Measurements from ENCODE around the gene TFDP3.

The TFDP3 gene, protein sequence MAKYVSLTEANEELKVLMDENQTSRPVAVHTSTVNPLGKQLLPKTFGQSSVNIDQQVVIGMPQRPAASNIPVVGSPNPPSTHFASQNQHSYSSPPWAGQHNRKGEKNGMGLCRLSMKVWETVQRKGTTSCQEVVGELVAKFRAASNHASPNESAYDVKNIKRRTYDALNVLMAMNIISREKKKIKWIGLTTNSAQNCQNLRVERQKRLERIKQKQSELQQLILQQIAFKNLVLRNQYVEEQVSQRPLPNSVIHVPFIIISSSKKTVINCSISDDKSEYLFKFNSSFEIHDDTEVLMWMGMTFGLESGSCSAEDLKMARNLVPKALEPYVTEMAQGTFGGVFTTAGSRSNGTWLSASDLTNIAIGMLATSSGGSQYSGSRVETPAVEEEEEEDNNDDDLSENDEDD

GRCh38 chrX:133218329-133218728 is at the start of gene TFDP3:
Gene TFDP3 (minus strand): TSS chrX:133218354. CDS start chrX:133218259, 95 bp downstream.
- no peak for DNase-seq

DNA sequence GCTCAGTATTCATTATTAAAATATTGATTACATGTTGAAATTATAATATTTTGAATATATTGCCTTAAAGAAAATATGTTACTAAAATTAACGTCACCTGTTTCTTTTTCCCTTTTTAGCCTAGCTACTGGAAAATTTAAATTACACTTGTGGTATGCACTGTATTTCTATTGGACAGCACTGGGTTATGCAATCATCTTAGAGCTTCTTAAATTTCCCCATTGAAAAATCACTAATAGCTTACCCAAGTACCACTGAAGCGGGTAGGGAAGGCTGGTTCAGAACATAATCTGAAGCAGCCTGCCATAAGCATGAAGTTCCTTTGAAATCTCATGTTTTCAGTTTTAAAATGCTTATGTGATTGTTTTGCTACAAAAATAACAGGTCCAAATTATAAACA is 49.5 kb upstream of the TFDP3 start:
- DNase-seq = no peak

DNA sequence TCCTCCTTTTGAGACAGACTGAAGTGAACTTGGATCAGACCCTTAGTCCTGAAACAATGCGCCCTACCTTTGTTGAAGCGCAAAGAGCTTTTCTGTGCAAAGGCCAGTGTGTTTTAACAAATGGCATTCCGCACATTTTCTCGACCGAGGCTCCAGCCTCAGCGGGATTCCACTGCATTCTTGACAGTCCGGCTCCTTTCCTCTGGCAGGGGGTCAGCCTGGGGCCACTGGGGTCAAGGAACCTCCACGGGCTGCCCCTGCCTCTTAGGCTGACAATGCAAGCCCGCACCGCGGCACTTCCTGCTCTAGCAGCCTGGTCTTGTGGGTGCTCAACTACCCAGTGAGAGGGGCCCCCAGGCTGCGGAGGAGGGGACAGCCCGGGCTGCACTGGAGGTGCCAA is 47.2 kb upstream of the TFDP3 start:
- no peak for DNase-seq

DNA sequence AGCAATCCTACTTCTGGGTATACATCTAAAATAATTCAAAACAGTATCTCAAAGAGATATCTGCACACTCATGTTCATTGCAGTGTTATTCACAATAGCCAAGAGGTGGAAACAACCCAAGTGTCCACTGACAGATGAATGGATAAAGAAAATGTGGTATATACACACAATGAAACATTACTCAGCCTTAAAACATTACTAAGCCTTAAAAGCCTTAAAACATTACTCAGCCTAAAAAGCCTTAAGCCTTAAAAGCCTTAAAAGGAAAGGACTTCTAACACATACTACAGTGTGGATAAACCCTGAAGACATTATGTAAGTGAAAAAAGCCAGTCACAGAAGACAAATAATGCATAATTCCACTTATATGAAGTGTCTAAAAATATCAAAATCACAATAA is 40.3 kb upstream of the TFDP3 start:
- DNase-seq = no peak

GRCh38 chrX:133254666-133255065 is 36.5 kb upstream of the TFDP3 start:
- no peak for DNase-seq

GRCh38 chrX:133251204-133251603 is 33.0 kb upstream of the TFDP3 start:
- DNase-seq = no peak

GRCh38 chrX:133250184-133251100 is 32.3 kb upstream of the TFDP3 start:
- DNase-seq = no peak

- no peak for DNase-seq
Measured at GRCh38 chrX:133249266-133250058, 31.3 kb upstream of the TFDP3 start.

DNA sequence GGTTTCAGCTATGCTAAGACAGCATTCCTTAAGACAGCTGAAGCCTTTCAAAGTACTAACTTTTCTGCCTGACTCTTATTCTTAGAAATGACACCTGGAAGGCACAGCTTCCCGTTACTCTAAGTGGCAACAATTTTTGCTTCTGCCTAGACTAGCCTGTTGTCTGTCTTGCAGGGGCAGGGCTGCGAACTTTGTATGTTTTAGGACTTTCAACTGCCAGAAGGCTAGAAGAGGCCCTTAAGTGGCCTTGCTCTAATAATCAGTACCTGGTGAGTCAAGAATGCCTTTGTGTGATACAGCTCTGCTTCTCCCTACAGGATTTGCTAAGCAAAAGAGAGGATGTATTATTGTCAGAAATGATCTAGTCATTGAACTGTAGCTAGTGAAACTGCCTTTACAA is 30.0 kb upstream of the TFDP3 start:
- no peak for DNase-seq

DNA sequence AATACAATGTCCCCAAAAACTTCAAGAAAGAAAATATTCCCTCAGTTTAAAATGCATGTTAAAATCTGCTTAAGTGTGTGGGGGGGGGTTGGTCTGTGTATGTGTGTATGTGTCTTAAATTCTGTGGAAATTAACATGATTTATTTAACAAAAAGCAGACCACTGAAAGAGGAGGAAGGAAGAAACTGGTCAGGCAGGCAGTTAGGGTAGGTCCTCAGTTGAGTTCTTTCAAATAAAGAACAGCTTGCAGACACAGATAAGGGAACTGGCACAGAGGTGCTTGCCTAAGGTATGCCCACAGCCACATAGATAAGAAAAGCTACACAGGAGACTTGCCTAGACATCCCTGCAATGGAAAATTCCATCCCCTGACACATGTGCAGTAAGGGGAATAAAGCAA is 28.8 kb upstream of the TFDP3 start:
- no peak for DNase-seq

GRCh38 chrX:133235830-133236229 is 17.7 kb upstream of the TFDP3 start:
- no peak for DNase-seq

DNA sequence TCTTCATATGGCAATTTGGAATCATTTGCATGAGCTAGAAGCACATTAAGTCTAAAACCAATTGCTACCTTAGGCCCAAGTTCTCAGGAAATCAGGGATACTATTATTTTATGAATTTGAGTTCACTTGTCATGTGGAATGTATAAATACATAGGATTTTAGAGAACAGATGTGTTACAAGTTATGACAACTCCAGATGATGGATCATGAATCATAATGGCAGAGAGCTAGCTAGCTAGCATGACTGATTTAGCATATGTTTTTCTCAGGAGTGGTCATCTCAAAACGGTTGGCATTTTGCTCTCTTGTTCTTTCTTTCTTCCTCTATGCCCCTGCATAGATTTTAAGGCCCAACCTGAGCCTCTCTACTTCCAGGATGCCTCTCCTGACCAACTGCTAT is 14.2 kb upstream of the TFDP3 start:
- no peak for DNase-seq

DNA sequence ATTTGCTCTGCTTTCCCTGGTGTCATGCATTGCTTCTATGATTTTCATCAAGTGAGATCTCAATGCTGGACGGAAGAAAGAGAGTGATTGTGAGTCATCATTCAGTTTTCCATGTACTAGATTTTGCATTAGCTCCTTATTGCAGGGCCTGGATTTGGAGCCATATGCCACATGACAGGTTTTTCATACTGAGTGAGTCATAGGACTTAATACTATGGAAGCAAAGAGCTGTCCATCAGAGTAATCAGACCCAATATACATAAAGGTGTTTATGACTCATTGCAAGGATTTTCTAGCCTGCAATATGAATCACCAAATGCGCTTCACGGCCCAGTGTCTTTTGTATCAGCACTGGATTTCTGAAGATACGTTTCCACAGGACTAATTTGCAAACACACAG is 11.2 kb upstream of the TFDP3 start:
- no peak for DNase-seq

DNA sequence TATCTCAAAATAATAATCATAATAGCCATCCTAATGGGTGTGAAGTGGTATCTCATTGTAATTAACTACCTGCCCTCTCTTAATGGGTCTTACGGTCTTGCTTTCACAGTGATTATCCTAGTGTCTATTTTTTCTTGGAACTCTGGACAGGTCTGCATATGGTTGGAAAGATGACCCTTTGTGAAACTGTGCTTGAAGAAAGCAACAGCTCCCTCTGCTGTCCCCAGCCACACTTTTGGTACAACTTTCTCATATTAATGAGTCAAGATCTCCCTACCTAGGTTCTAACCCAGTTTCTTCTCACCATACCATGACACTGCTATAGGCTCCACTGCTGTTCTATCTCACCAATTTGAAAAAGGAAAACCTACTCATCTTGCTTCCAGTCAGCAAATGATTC is 2.4 kb downstream of the TFDP3 start:
- DNase-seq = no peak

DNA sequence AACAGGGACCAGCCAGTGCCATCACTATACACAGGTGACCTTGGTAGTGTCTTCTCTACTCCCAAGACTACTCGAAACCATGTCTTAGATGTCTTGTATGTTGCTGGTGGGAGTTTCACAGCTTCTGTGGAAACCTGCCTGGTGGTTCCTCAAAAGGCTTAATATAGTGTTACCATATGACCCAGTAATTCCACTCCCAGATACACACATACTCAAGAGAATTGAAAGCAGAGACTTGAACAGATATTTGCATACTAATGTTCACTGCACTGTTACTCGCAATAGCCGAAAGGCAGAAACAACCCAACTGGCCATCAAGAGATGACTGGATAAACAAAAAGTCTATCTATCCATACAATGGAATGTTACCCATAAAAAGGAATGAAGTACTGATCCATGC is 3.1 kb downstream of the TFDP3 start:
- no peak for DNase-seq

- no peak for DNase-seq
Measured at GRCh38 chrX:133214301-133214700, 3.9 kb downstream of the TFDP3 start.

GRCh38 chrX:133213117-133213516 is 5.0 kb downstream of the TFDP3 start:
- DNase-seq = no peak

GRCh38 chrX:133207751-133208150 is 10.4 kb downstream of the TFDP3 start:
- DNase-seq = no peak

DNA sequence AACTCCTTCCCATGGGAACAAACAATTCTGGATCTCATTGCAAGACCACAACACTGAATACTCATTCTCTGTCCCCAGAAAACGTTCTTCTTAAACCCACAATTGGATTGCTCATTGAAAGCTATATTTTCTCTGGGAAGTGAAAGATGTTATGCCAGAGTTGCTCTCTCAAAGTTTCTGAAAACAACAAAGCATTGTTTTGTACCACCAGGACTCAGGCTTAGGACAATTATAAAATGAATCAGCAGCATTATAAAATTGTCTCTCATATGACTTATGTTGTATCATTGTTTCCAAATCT is 26.5 kb downstream of the TFDP3 start:
- no peak for DNase-seq

GRCh38 chrX:133190877-133191738 is 27.0 kb downstream of the TFDP3 start:
- no peak for DNase-seq

DNA sequence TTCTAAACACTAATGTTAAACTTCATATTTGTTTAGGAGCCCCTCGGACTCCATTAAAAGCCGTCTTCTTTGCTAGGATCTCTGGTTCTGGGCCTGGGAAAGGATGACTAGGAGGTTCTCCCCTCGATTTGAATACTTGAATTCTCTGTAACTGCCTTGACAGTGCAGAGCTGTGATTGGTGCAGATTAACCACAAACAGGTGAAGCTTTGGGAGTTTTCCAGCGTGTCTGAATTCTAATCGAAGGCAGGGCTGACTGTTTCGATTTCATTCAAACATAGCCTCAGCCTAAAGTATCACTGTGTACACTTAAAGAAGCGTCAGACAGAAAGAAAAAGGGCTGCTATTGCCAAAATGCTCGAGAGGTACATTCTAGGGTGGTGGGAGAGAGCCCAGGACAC is 29.0 kb downstream of the TFDP3 start:
- no peak for DNase-seq

GRCh38 chrX:133188631-133189030 is 29.5 kb downstream of the TFDP3 start:
- DNase-seq = no peak

GRCh38 chrX:133185938-133186337 is 32.2 kb downstream of the TFDP3 start:
- DNase-seq = no peak

Data from NCI-H187 treated with DMSO at 0.1 percent for 48 hours (cell line).